DMS 273 (cell line): ENCODE data around the gene FHIP1B.

ENCODE experiments used
- DNase-seq: peaks from one replicate; lab custom pipeline; 2025; ENCODE audit not compliant: unreplicated experiment; lab: John Stamatoyannopoulos, UW

Gene FHIP1B

GRCh38 chr11:6240139-6240538 is 5.7 kb upstream of the FHIP1B start:
- DNase-seq, result no peak

- no peak for DNase-seq
These were observed 4.5 kb upstream of the FHIP1B start, which contains the start of gene CNGA4 for GRCh38 chr11:6238902-6239301. Gene CNGA4, plus strand, starts transcription at chr11:6239089. Its CDS starts 118 bp downstream, at chr11:6239207.

GRCh38 chr11:6237761-6238302 is 3.4 kb upstream of the FHIP1B start:
- DNase-seq, result no peak

- DNase-seq, result no peak
These were observed 2.8 kb upstream of the FHIP1B start for GRCh38 chr11:6237266-6237665.

- DNase-seq, result peak; percentile 42
These were observed 451 bp downstream of the FHIP1B start for GRCh38 chr11:6233984-6234386.

GRCh38 chr11:6232899-6233298 is 1.5 kb downstream of the FHIP1B start:
- DNase-seq, result peak; percentile 1

- no peak for DNase-seq
These were observed 4.5 kb downstream of the FHIP1B start for GRCh38 chr11:6229911-6230310.

GRCh38 chr11:6228520-6228919 is 5.9 kb downstream of the FHIP1B start:
- DNase-seq, result no peak

- DNase-seq, result no peak
These were observed 8.5 kb downstream of the FHIP1B start for GRCh38 chr11:6225896-6226295.

GRCh38 chr11:6225024-6225423 is 9.4 kb downstream of the FHIP1B start:
- no peak for DNase-seq

GRCh38 chr11:6224421-6224820 is 10.0 kb downstream of the FHIP1B start:
- no peak for DNase-seq

GRCh38 chr11:6223854-6224253 is 10.6 kb downstream of the FHIP1B start:
- DNase-seq, result no peak

- DNase-seq, result no peak
These were observed 15.1 kb downstream of the FHIP1B start for GRCh38 chr11:6219359-6219758.

GRCh38 chr11:6217722-6218121 is 16.7 kb downstream of the FHIP1B start:
- no peak for DNase-seq

- DNase-seq, result no peak
These were observed 17.9 kb downstream of the FHIP1B start for GRCh38 chr11:6216501-6216900.

- no peak for DNase-seq
These were observed 19.9 kb downstream of the FHIP1B start for GRCh38 chr11:6214530-6214929.

- no peak for DNase-seq
These were observed 24.0 kb downstream of the FHIP1B start for GRCh38 chr11:6210274-6210955.

- DNase-seq, result no peak
These were observed 24.6 kb downstream of the FHIP1B start for GRCh38 chr11:6209801-6210200.

GRCh38 chr11:6206456-6207180 is 27.8 kb downstream of the FHIP1B start:
- no peak for DNase-seq

- no peak for DNase-seq
These were observed 29.1 kb downstream of the FHIP1B start, which contains the start of gene C11orf42 for GRCh38 chr11:6205366-6205765. Gene C11orf42, plus strand, starts transcription at chr11:6205557. Its CDS starts 59 bp downstream, at chr11:6205616.

- DNase-seq, result no peak
These were observed 29.7 kb downstream of the FHIP1B start for GRCh38 chr11:6204706-6205105.

- DNase-seq, result no peak
These were observed 31.1 kb downstream of the FHIP1B start for GRCh38 chr11:6203327-6203726.
